Panc1 (cell line): ENCODE measurements around the gene GRM7. TPM values are rescaled to one million over a fixed set of nuclear protein-coding genes. Genes with fewer than 3 reads are reported as not detected.

Experiments
- ATAC-seq: fragments of 200-7000 bp; cut with Tn5 transposase; 2 replicates; pipeline ENCODE4 v1.9.1; 2020; ENCODE audit warnings: mild to moderate bottlenecking, moderate library complexity
- BruUV-seq: library from RNA; stranded (reverse); fragments of 400-500 nt; replicated peaks from 2 replicates; lab custom pipeline; 2021; lab: Mats Ljungman, UMichigan
- CTCF ChIA-PET: fragments of 300-600 bp; sonication (Branson Sonifier 250); formaldehyde crosslinking; loops from one replicate; lab custom pipeline; 2022; ENCODE audit warnings: antibody characterized with exemption; lab: Charles Lee
- POLR2A ChIA-PET: fragments of 300-600 bp; sonication (Branson Sonifier 250); formaldehyde crosslinking; loops from one replicate; lab custom pipeline; 2022; ENCODE audit warnings: antibody characterized with exemption; lab: Charles Lee
- DNase-seq: peaks from one replicate; pipeline ENCODE4 v3.0.0-alpha.2; 2010; ENCODE audit warnings: low read depth, low spot score
- H3K27ac ChIP-seq: 2 replicates; pipeline ENCODE4 v1.5.1; 2011; ENCODE audit warnings: mild to moderate bottlenecking, low read length, inconsistent platforms
- H3K27me3 ChIP-seq: fragments of 200-500 bp; sonication (Bioruptor generic); 2 replicates; pipeline ENCODE4 v1.6.0; 2014; ENCODE audit warnings: low read length, inconsistent platforms; ENCODE audit not compliant: control insufficient read depth, insufficient read depth
- H3K36me3 ChIP-seq: fragments of 200-500 bp; sonication (Bioruptor generic); 2 replicates; pipeline ENCODE4 v1.5.1; 2014; ENCODE audit warnings: inconsistent platforms, mild to moderate bottlenecking, low read length, moderate library complexity; ENCODE audit not compliant: control insufficient read depth, insufficient read depth
- H3K4me1 ChIP-seq: 2 replicates; pipeline ENCODE4 v1.5.1; 2011; ENCODE audit warnings: inconsistent platforms, mild to moderate bottlenecking, low read length, moderate library complexity; ENCODE audit not compliant: control insufficient read depth, insufficient read depth
- H3K4me3 ChIP-seq, 2 experiments: 2 replicates each; pipeline ENCODE4 v1.5.1; 2011 to 2012; ENCODE audit warnings: low read depth in 2 of 2, low read length in 2 of 2, mild to moderate bottlenecking in 2 of 2, inconsistent platforms in 1 of 2, moderate library complexity in 1 of 2
- H3K9me3 ChIP-seq: fragments of 200-500 bp; sonication (Bioruptor generic); 2 replicates; pipeline ENCODE4 v1.5.1; 2014; ENCODE audit warnings: low read depth, mild to moderate bottlenecking, inconsistent platforms, low read length, moderate library complexity; ENCODE audit not compliant: control insufficient read depth, insufficient read depth
- CTCF ChIP-seq: fragments of 450-650 bp; IDR thresholded peaks from 2 replicates; pipeline ENCODE4 v1.5.1; 2017; ENCODE audit warnings: mild to moderate bottlenecking
- POLR2AphosphoS5 ChIP-seq: IDR thresholded peaks from 2 replicates; pipeline ENCODE4 v1.6.1; 2012; ENCODE audit warnings: mild to moderate bottlenecking, low read depth, low read length, moderate library complexity
- REST ChIP-seq, 2 experiments: IDR thresholded peaks; 2 replicates each; pipeline ENCODE4 v1.6.1; 2011 to 2012; ENCODE audit warnings: low read depth in 2 of 2, control low read depth in 1 of 2, low read length in 1 of 2, mild to moderate bottlenecking in 1 of 2, moderate library complexity in 1 of 2; ENCODE audit not compliant: insufficient read depth in 1 of 2
- SIN3A ChIP-seq: IDR thresholded peaks from 2 replicates; pipeline ENCODE4 v1.6.1; 2012; ENCODE audit warnings: low read depth, mild to moderate bottlenecking, low read length, moderate library complexity, borderline replicate concordance; ENCODE audit not compliant: insufficient read depth
- TCF7L2 ChIP-seq: IDR thresholded peaks from 2 replicates; pipeline ENCODE4 v1.6.1; 2011; ENCODE audit warnings: mild to moderate bottlenecking, low read depth, low read length, inconsistent platforms
- in situ Hi-C: cut with HindIII; loops from 2 replicates; pipeline ENCODE4 v1.10.0; 2016; ENCODE audit warnings: low sequenced_read_pairs, low pct_unique_long_range_greater_than_20kb
- intact Hi-C: fragments of 100-400 bp; cut with micrococcal nuclease; formaldehyde crosslinking; loops from one replicate; pipeline ENCODE4 v1.10.0; 2022; ENCODE audit not compliant: unreplicated experiment
- total RNA-seq: library from RNA; stranded (reverse); gene quantifications from one replicate; pipeline ENCODE4 v1.2.1, GENCODE V29; 2021; ENCODE audit not compliant: unreplicated experiment

The GRM7 gene
- total RNA-seq, 1 experiment from 2014 or later = not detected

- no peak overlapping the region for H3K4me3 ChIP-seq
- ChIA-PET CTCF (no interaction called here), POLR2A (no interaction called here)
- no peaks in the 10 kb centered on the region for H3K9me3 ChIP-seq
- no peaks in the 10 kb centered on the region for H3K4me1 ChIP-seq
- no peaks in the 10 kb centered on the region for H3K36me3 ChIP-seq
- TF ChIP-seq SIN3A = no peak
- TF ChIP-seq CTCF = no peak
- no peak for TF ChIP-seq POLR2AphosphoS5
- no peak for TF ChIP-seq REST (IDR thresholded peaks at IDR 0.05; ENCODE audit: insufficient read depth in 1 of 2, low read depth in 2 of 2, low read length in 1 of 2)
- TF ChIP-seq TCF7L2 = no peak
- ATAC-seq (no peak), DNase-seq (no peak)
- intact Hi-C loops = no loop called here
- in situ Hi-C loops = no loop called here
- H3K27me3 ChIP-seq = no peaks in the 10 kb centered on the region
- no TSS peak for BruUV-seq
- H3K27ac ChIP-seq = no peak overlapping the region
These were observed 898.7 kb downstream of the GRM7 start for GRCh38 chr3:7759630-7760029.

- Histone ChIP-seq H3K27me3 (no peaks in the 10 kb centered on the region), H3K9me3 (no peaks in the 10 kb centered on the region), H3K4me1 (no peaks in the 10 kb centered on the region), H3K36me3 (no peaks in the 10 kb centered on the region), H3K27ac (no peak overlapping the region), H3K4me3 (no peak overlapping the region)
- intact Hi-C loops = no loop called here
- TF ChIP-seq REST (IDR thresholded peaks at IDR 0.05; ENCODE audit: insufficient read depth in 1 of 2, low read depth in 2 of 2, low read length in 1 of 2) (no peak), SIN3A (no peak), POLR2AphosphoS5 (no peak), TCF7L2 (no peak)
- BruUV-seq = no TSS peak
- CTCF ChIA-PET = no interaction called here
- POLR2A ChIA-PET = no interaction called here
- no peak for ATAC-seq
- in situ Hi-C loops = no loop called here
- DNase-seq = no peak
These were observed 899.8 kb downstream of the GRM7 start for GRCh38 chr3:7760718-7761117.
